D341Med (cell line): Measurements from ENCODE around the gene CCL16.
A peak's percentile ranks its signal among the peaks of the same experiment; 100 is the strongest.

ENCODE experiments used
- DNase-seq: peaks from one replicate; pipeline ENCODE4 v3.0.0; 2012; ENCODE audit warnings: low spot score

The CCL16 gene

GRCh38 chr17:35934760-35935159, 46.5 kb downstream of the CCL16 start:
- DNase-seq = no peak

GRCh38 chr17:35932586-35932985, 48.7 kb downstream of the CCL16 start:
- no peak for DNase-seq

- DNase-seq = no peak
These were observed 49.4 kb downstream of the CCL16 start for GRCh38 chr17:35931794-35932425.

- DNase-seq = peak; percentile 88
These were observed 50.9 kb downstream of the CCL16 start, which contains the start of gene RDM1 for GRCh38 chr17:35930211-35931065. RDM1 (minus strand) TSS chr17:35930773; CDS start chr17:35930727, 46 bp downstream.

- DNase-seq = no peak
These were observed 53.6 kb downstream of the CCL16 start for GRCh38 chr17:35927714-35928113.
